ENCODE data around the gene FBXW5. TPM values are rescaled to one million over a fixed set of nuclear protein-coding genes. Genes with fewer than 3 reads are reported as not detected.

Gene FBXW5
- total RNA-seq, 1 donor from 2014 or later = 94.4 TPM

DNA sequence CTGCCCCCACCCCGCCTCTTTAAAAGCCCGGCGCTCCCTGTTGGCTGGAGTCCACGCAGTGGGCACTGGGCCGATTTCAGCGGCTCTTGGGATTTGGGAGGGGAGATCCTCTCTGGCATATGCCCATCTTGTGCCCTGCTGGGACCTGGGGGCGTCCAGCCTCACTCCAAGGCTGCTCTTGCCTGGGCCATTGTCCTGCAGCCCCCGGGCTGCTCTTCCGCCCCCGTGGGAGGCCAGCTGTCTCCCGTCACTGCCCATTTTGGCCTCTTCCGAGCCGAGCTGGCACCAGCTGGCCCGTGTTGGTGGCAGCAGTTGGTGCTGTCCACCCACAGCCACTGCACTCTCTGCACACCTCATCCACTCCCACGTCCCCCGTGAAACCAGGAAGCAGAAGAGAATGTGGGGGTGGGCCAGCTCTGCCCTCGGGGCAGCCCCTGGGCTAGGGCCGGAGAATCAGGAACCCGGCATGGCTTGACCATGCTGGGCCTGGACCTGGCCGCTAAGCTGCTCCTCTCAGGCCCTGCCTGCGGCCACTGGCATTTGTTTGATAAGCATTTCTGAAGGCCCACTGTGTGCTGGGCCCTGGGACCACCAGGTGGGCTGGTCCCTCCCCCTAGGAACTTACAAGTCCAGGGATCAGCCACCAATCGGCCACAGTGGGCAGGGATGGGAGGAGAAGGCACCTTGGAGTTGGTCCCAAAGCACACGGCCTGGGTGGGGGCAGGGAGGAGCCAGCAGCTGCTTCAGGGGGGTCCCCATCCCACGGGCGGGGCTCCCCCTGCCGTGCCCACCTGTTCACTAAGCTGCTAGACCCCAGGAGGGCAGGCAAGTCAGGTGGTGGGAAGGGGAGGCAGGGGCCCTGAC is 2.7 kb upstream of the FBXW5 start:
- H3K9me3 Mint-ChIP-seq = no peaks in the 10 kb centered on the region
- no peaks in the 10 kb centered on the region for H3K27me3 Mint-ChIP-seq (ENCODE audit: low read depth)
- H3K4me3 Mint-ChIP-seq (ENCODE audit: low read depth) = no peak overlapping the region
- H3K4me1 Mint-ChIP-seq (ENCODE audit: low read depth) = peaks cover 3% of the 10 kb centered on the region
- intact Hi-C loops (cut with micrococcal nuclease) = no loop called here
- peaks cover 7% of the 10 kb centered on the region for H3K36me3 Mint-ChIP-seq (ENCODE audit: low read depth)
- no peak for DNase-seq (ENCODE audit: low spot score)
- no peak overlapping the region for H3K27ac Mint-ChIP-seq

DNA sequence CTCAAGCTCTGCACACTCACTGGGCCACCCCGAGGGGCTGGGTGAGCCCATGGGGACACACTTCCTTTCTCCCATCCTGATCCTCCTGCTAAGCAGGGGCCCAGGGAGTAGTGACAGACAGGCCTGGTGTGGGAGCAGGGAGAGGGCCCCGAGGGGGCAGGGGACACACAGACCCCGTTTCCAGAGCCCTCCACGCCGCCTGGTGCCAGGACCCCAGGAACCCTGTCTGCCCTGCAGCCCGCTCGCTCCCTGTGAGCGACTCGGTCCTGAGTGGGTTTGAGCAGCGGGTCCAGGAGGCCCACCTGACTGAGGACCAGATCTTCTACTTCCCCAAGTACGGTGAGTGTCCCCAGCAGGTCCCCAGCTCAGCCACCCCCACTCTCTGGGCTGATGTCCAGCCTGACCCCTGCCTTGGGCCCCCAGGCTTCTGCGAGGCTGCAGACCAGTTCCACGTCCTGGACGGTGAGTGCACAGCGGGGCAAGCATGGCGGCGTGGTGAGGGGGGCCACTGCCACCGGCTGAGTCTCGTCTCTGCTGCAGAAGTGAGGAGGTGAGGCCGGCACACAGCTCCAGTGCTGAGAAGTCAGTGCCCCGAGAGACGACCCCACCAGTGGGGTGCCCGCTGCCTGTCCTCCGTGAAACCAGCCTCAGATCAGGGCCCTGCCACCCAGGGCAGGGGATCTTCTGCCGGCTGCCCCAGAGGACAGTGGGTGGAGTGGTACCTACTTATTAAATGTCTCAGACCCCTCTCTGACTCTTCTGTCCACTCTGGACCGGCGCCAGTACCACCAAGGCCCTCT is 1.9 kb upstream of the FBXW5 start:
- Mint-ChIP-seq H3K9me3 (no peaks in the 10 kb centered on the region), H3K4me1 (ENCODE audit: low read depth) (peaks cover 3% of the 10 kb centered on the region), H3K4me3 (ENCODE audit: low read depth) (no peak overlapping the region), H3K27me3 (ENCODE audit: low read depth) (no peaks in the 10 kb centered on the region), H3K27ac (no peak overlapping the region), H3K36me3 (ENCODE audit: low read depth) (peaks cover 12% of the 10 kb centered on the region)
- intact Hi-C loops (cut with micrococcal nuclease) = no loop called here
- DNase-seq (ENCODE audit: low spot score) = no peak

DNA sequence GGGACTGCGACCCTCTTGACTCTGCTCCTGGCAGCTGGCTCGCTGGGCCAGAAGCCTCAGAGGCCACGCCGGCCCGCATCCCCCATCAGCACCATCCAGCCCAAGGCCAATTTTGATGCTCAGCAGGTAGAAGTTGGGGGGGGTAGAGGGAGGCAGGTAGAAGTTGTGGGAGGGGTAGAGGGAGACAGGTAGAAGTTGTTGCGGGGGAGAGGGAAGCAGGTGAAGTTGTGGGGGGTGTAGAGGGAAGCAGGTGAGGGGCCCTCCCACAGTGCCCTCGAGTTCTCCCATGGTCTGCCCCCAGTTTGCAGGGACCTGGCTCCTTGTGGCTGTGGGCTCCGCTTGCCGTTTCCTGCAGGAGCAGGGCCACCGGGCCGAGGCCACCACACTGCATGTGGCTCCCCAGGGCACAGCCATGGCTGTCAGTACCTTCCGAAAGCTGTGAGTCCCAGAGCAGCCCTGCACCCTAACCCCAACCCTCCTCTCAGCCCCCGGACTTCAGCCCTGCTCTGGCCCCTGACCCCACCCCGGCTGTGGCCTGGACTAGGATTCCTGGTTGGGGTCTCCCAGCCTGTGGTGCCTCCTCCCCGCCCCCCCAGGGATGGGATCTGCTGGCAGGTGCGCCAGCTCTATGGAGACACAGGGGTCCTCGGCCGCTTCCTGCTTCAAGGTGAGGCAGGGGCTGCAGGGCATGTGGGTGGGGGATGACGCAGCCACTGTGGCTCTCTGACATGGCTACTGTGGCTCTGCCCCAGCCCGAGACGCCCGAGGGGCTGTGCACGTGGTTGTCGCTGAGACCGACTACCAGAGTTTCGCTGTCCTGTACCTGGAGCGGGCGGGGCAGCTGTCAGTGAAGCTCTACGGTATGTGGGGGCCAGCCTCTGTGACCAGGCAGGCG is 1.0 kb upstream of the FBXW5 start:
- peaks cover 3% of the 10 kb centered on the region for H3K4me1 Mint-ChIP-seq (ENCODE audit: low read depth)
- H3K36me3 Mint-ChIP-seq (ENCODE audit: low read depth) = peaks cover 20% of the 10 kb centered on the region
- H3K9me3 Mint-ChIP-seq = no peaks in the 10 kb centered on the region
- intact Hi-C loops (cut with micrococcal nuclease) = loop anchor here (2.0 kb wide), 3 partner anchors 43 to 97 kb away; partner anchors contain the start of genes PHPT1 and TRAF2
- H3K27ac Mint-ChIP-seq = no peak overlapping the region
- no peak for DNase-seq (ENCODE audit: low spot score)
- no peaks in the 10 kb centered on the region for H3K27me3 Mint-ChIP-seq (ENCODE audit: low read depth)
- H3K4me3 Mint-ChIP-seq (ENCODE audit: low read depth) = peak overlapping the region; percentile 54

DNA sequence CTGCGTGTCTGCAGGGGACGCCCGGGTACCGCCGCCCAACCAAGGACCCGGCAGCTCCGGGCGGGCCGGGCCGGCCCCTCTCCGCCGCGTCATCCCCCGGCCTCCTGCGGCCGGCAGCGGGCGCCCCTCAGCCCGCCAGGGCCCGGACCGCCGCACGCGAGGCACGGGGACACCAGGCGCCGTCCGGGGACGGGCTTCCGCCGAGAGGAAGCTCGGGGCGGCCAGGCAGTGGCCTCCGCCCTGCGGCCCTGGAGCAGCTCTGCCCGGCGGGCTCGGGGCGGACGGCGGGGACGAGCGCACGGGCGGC is 373 bp downstream of the FBXW5 start:
- H3K27me3 Mint-ChIP-seq (ENCODE audit: low read depth) = no peaks in the 10 kb centered on the region
- H3K27ac Mint-ChIP-seq = no peak overlapping the region

DNA sequence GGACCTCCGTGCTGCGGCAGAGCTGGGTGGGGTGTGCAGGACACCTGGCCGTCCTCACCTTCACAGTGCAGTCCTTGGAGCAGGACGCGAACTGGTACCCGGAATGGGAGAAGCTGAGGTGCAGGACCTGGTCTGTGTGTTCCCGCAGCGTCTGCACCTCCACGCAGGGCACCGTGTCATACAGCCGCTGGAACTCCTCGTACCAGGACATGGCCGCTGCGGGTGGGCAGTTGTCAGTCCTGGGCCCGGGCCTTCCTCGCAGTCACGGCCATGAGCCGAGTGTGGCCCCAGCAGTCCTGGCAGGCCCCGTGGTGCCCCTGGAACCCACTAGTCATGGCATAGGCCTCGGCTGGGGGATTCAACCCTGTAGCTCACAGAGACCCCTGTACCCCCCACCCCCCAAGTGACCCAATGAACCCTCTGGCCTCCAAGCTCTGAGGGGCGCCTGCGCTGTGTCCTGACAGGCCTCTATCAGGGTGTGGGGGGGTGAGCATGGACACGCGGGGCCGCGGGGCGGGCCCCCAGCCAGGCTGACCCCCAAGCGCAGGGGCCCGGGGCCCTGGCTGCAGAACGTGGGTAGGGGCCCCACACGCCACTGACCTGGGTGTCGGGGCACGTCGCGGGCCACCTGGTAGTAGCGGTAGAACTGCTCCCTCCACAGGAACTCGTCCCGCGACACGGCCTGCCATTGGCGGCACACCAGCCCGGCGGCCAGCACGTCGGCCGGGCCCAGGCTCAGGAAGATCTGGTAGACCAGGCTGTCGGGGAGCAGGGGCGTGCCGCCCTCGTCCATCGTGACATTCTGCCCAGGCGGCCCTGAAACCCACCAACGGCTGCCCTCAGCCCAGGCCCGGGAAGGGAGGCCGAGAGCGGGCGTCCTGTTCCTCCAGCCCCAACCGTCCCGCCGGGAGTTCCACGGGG is 987 bp downstream of the FBXW5 start:
- intact Hi-C loops (cut with micrococcal nuclease) = loop anchor here (1.0 to 2.0 kb wide), 4 partner anchors 41 to 100 kb away; partner anchors contain the start of genes PHPT1 and TRAF2
- H3K27ac Mint-ChIP-seq = peak overlapping the region; percentile 82
- H3K4me1 Mint-ChIP-seq (ENCODE audit: low read depth) = peaks cover 5% of the 10 kb centered on the region
- H3K9me3 Mint-ChIP-seq = no peaks in the 10 kb centered on the region
- H3K36me3 Mint-ChIP-seq (ENCODE audit: low read depth) = peaks cover 30% of the 10 kb centered on the region
- DNase-seq (ENCODE audit: low spot score) = peak; percentile 49
- H3K4me3 Mint-ChIP-seq (ENCODE audit: low read depth) = peak overlapping the region; percentile 79
- no peaks in the 10 kb centered on the region for H3K27me3 Mint-ChIP-seq (ENCODE audit: low read depth)

More for the DNA sequence above, 373 bp downstream of the FBXW5 start:
- H3K36me3 Mint-ChIP-seq (ENCODE audit: low read depth) = peaks cover 26% of the 10 kb centered on the region
- intact Hi-C loops (cut with micrococcal nuclease) = loop anchor here (1.0 to 2.0 kb wide), 4 partner anchors 41 to 101 kb away; partner anchors contain the start of genes PHPT1 and TRAF2
- peak overlapping the region; percentile 79 for H3K4me3 Mint-ChIP-seq (ENCODE audit: low read depth)
- H3K9me3 Mint-ChIP-seq = no peaks in the 10 kb centered on the region
- peaks cover 3% of the 10 kb centered on the region for H3K4me1 Mint-ChIP-seq (ENCODE audit: low read depth)
- no peak for DNase-seq (ENCODE audit: low spot score)

DNA sequence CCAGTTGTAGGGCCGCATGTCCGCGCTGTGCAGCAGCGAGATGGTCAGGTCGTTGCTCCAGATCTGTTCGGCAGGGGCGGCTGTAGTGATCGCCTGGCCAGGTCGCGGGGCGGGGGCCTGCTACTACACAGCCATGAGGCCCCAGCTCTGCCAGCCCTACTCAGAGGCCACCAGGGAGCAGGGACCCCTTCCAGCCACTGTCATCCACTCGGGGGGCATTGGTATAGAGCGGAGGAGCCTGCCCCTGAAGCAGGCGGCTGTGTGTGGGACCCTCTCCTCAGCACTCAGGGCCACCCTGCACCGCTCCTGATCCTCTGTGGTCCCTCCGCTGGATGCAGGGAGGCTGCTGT is 1.7 kb downstream of the FBXW5 start:
- no peak for DNase-seq (ENCODE audit: low spot score)
- Mint-ChIP-seq H3K27ac (no peak overlapping the region), H3K9me3 (no peaks in the 10 kb centered on the region), H3K4me1 (ENCODE audit: low read depth) (peaks cover 5% of the 10 kb centered on the region), H3K27me3 (ENCODE audit: low read depth) (no peaks in the 10 kb centered on the region), H3K36me3 (ENCODE audit: low read depth) (peaks cover 32% of the 10 kb centered on the region), H3K4me3 (ENCODE audit: low read depth) (peak overlapping the region; percentile 65)
- intact Hi-C loops (cut with micrococcal nuclease) = no loop called here

DNA sequence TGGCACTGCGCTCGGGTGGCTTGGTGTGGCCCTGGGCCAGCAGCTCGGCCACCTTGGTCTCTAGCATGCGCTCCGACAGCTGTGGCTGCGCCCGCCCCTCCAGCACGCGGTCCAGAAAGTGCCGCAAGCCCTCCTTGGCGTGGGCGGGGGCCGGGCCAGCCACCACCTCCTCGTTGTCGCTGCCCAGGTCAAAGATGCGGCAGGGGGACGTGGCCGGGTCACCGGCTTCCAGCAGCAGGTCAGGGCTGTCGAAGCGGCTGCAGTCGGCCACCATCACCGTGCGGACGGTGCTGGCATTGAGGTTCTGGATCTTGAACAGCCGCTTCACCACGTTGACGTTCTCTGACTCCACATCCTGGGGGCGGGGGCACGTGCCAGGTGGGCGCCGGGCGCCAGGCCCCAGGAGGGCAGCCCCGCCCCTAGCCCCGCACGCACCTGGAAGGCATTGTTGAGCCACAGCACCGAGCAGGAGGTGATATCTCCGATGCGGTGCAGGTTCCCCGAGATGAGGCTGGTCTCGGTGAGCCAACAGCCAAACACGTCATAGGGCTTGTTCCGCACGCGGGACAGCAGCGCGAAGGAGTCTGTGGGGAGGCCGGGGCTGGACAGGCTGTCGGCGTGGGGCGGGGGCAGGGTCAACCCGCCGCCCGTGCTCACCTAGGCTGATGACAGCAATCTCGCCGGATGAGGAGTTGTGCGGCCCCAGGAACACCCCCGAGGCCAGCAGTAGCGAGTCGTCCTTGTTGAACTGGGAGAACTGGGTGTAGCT is 2.2 kb downstream of the FBXW5 start:
- intact Hi-C loops (cut with micrococcal nuclease) = no loop called here
- no peak overlapping the region for H3K27ac Mint-ChIP-seq
- H3K9me3 Mint-ChIP-seq = no peaks in the 10 kb centered on the region
- peak overlapping the region; percentile 65 for H3K4me3 Mint-ChIP-seq (ENCODE audit: low read depth)
- DNase-seq (ENCODE audit: low spot score) = no peak
- H3K36me3 Mint-ChIP-seq (ENCODE audit: low read depth) = peaks cover 35% of the 10 kb centered on the region
- H3K27me3 Mint-ChIP-seq (ENCODE audit: low read depth) = no peaks in the 10 kb centered on the region
- H3K4me1 Mint-ChIP-seq (ENCODE audit: low read depth) = peaks cover 5% of the 10 kb centered on the region

DNA sequence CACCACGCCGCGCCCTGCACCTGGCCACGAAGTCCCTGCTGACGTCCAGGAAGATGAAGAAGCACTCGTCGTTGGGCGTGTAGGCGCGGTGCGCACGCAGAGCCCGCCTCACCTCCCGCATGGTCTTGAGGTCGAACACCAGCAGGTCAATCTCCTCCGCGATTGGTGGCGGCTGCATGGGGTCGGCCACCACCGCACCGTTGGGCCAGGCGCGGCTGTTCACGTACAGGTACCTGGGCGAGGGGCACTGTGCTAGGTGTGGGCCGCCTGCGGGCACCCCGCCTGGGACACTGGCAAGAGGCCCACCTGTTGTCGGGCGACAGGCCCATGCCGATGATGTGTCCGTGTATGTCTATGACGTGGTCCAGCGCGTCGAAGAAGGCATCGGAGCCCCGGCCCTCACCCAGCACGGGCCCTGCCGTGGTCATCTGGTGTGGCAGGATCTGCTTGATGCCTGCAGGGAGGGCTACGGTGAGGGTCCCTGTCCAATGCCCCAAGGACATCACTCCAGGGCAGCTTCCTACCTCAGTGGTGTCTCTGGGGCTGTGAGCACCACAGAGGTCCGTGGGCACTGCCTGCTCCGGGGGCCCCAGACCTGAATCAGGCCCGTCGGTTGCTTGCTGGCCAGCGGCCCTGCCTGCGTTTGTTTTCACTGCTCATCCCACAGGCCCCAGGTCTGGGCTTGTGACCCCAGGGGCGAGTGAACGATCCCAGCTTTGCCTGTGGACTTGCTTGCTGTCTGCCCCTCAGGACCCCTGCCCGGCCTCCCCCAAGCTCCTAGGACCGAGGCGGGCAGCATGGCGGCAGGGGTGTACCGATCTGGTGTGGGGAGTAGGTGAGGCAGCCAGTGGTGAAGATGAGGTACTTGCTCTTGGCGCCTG is 3.1 kb downstream of the FBXW5 start:
- intact Hi-C loops (cut with micrococcal nuclease) = no loop called here
- Mint-ChIP-seq H3K9me3 (no peaks in the 10 kb centered on the region), H3K4me1 (ENCODE audit: low read depth) (peaks cover 5% of the 10 kb centered on the region), H3K27ac (no peak overlapping the region), H3K27me3 (ENCODE audit: low read depth) (no peaks in the 10 kb centered on the region), H3K4me3 (ENCODE audit: low read depth) (peak overlapping the region; percentile 5), H3K36me3 (ENCODE audit: low read depth) (peaks cover 41% of the 10 kb centered on the region)
- no peak for DNase-seq (ENCODE audit: low spot score)

DNA sequence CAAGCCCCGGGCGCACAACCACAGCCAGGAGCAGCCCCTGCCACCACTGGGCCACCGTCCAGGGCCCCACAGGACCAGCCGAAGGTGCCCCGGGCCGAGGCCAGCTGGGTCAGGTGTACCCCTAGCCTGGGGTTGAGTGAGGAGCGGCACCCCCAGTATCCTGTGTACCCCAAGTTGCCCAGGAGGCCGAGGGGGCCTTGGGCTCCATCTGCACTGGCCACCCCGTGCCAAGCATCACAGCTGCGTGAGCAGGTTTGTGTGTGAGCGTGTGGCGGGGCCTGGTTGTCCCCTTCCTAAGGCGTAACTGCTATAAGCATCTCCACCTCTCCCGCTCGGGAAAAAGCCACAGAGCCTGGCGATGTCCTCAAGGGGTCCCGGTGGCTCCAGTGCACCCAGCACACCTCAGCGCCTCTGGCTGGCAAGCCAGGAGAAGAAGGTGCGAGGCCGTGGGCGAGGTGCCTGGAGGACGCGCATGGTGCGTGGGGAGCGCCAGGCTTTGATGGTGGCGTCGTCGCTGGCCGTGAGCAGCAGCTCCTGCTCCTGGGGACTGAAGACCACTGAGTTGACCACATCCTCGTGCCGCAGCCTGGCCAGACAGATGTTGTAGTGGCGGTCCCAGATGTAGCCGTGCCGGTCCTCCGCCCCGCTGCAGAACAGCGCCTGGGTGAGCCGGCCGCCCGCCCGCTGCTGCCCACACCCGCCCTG is 3.9 kb downstream of the FBXW5 start:
- peaks cover 46% of the 10 kb centered on the region for H3K36me3 Mint-ChIP-seq (ENCODE audit: low read depth)
- no peak overlapping the region for H3K27ac Mint-ChIP-seq
- intact Hi-C loops (cut with micrococcal nuclease) = no loop called here
- no peaks in the 10 kb centered on the region for H3K9me3 Mint-ChIP-seq
- H3K4me1 Mint-ChIP-seq (ENCODE audit: low read depth) = peaks cover 7% of the 10 kb centered on the region
- H3K4me3 Mint-ChIP-seq (ENCODE audit: low read depth) = no peak overlapping the region
- DNase-seq (ENCODE audit: low spot score) = no peak
- H3K27me3 Mint-ChIP-seq (ENCODE audit: low read depth) = no peaks in the 10 kb centered on the region

DNA sequence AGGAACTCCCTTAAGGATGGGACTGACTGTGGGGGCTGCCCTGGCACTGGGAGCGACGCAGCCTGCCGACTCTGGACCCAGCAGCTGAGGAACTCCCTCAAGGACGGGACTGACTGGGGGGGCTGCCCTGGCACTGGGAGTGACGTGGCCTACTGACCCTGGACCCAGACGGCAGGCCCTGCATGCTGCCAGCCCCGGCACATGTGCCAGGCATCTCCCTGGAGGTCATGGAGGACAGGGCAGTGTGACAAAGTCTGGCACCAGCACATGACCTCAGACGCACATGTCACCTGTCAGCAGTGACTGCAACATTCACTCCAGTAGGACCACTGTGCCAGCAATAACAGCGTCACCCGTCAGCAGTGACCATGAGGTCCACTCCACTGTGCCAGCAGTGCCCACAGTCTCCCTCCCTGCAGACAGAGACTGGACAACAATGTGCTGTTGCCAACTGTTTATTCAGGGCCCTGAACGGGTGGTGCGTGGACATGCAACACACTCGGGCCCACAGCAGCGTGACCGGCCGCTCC is 4.5 kb downstream of the FBXW5 start:
- Mint-ChIP-seq H3K4me3 (ENCODE audit: low read depth) (no peak overlapping the region), H3K9me3 (no peaks in the 10 kb centered on the region), H3K36me3 (ENCODE audit: low read depth) (peaks cover 49% of the 10 kb centered on the region), H3K27ac (no peak overlapping the region), H3K4me1 (ENCODE audit: low read depth) (peaks cover 7% of the 10 kb centered on the region), H3K27me3 (ENCODE audit: low read depth) (no peaks in the 10 kb centered on the region)
- DNase-seq (ENCODE audit: low spot score) = no peak
- intact Hi-C loops (cut with micrococcal nuclease) = no loop called here

Data from activated T-helper 2 cell treated with anti-CD3 and anti-CD28 coated beads, Interferon-gamma antibody, Interleukin-2, Interleukin-4, amounts not matched to agents 10 μg/mL and 5 μg/mL and 100 μg/mL, durations not matched to agents 14 hours and 24 hours and 36 hours (primary cell).